Measurements from ENCODE around the gene PLG. TPM values are rescaled to one million over a fixed set of nuclear protein-coding genes. Genes with fewer than 3 reads are reported as not detected.

Gene PLG
- total RNA-seq, 1 donor from 2014 or later, result 0.44 TPM

Other genes starting within 250 kb of the PLG start
- gene LPA, start 38.0 kb upstream of the PLG start, total RNA-seq, result 2.5 TPM